A673 (cell line): Measurements from ENCODE around the gene CYB561D2. TPM values are rescaled to one million over a fixed set of nuclear protein-coding genes. Genes with fewer than 3 reads are reported as not detected.

ENCODE experiments used
- BruUV-seq: library from RNA; stranded (reverse); fragments of 400-500 nt; replicated peaks from 2 replicates; lab custom pipeline; 2021; lab: Mats Ljungman, UMichigan
- CTCF ChIA-PET: fragments of 300-600 bp; sonication (Branson Sonifier 250); formaldehyde crosslinking; loops from one replicate; lab custom pipeline; 2022; ENCODE audit warnings: antibody characterized with exemption; lab: Charles Lee
- POLR2A ChIA-PET: fragments of 300-600 bp; sonication (Branson Sonifier 250); formaldehyde crosslinking; loops from one replicate; lab custom pipeline; 2022; ENCODE audit warnings: antibody characterized with exemption; ENCODE audit not compliant: low non-redundant PET; lab: Charles Lee
- DNase-seq: peaks from one replicate; pipeline ENCODE4 v3.0.0-alpha.2; 2015; ENCODE audit warnings: low spot score
- H3K27ac ChIP-seq: fragments of 200-600 bp; sonication (generic); 2 replicates; pipeline ENCODE4 v1.5.1; 2016; ENCODE audit warnings: mixed run types, low read depth, mild to moderate bottlenecking, mixed read lengths, antibody characterized with exemption, low read length; ENCODE audit not compliant: poor library complexity, severe bottlenecking
- H3K27me3 ChIP-seq: fragments of 200-600 bp; sonication (generic); replicated peaks from 2 replicates; pipeline ENCODE4 v1.6.1; 2017; ENCODE audit warnings: mixed run types, low read depth, mild to moderate bottlenecking, mixed read lengths, antibody characterized with exemption, low read length; ENCODE audit not compliant: insufficient read depth, poor library complexity
- H3K36me3 ChIP-seq: fragments of 200-600 bp; sonication (generic); 2 replicates; pipeline ENCODE4 v1.6.1; 2016; ENCODE audit warnings: mixed run types, mild to moderate bottlenecking, mixed read lengths, antibody characterized with exemption, low read length; ENCODE audit not compliant: insufficient read depth, poor library complexity, severe bottlenecking
- H3K4me1 ChIP-seq: fragments of 200-600 bp; sonication (generic); 2 replicates; pipeline ENCODE4 v1.6.1; 2017; ENCODE audit warnings: mixed run types, mild to moderate bottlenecking, mixed read lengths, antibody characterized with exemption, low read length; ENCODE audit not compliant: insufficient read depth, poor library complexity, severe bottlenecking
- H3K4me3 ChIP-seq: fragments of 200-600 bp; sonication (generic); 2 replicates; pipeline ENCODE4 v1.5.1; 2016; ENCODE audit warnings: low read depth, mixed run types, mild to moderate bottlenecking, mixed read lengths, low read length; ENCODE audit not compliant: poor library complexity, severe bottlenecking
- H3K9me3 ChIP-seq: fragments of 200-600 bp; sonication (generic); 2 replicates; pipeline ENCODE4 v1.6.1; 2016; ENCODE audit warnings: mixed run types, low read depth, mild to moderate bottlenecking, mixed read lengths, antibody characterized with exemption, low read length; ENCODE audit not compliant: poor library complexity, severe bottlenecking
- EZH2 ChIP-seq: fragments of 200-600 bp; sonication (generic); IDR thresholded peaks from 2 replicates; pipeline ENCODE4 v1.6.1; 2017; ENCODE audit warnings: borderline replicate concordance, low read depth, mild to moderate bottlenecking, mixed read lengths, antibody characterized with exemption, low read length; ENCODE audit not compliant: poor library complexity, severe bottlenecking
- intact Hi-C: fragments of 100-400 bp; cut with micrococcal nuclease; formaldehyde crosslinking; loops from one replicate; pipeline ENCODE4 v1.10.0; 2022; ENCODE audit not compliant: unreplicated experiment
- total RNA-seq: library from RNA; stranded (reverse); gene quantifications from 2 replicates; pipeline ENCODE4 v1.2.3, GENCODE V29; 2021
- TF ChIP-seq, protein P1 (sequence below): fragments of 300-800, 200-600 bp; sonication (generic); conservative IDR thresholded peaks from 2 replicates; pipeline ENCODE4 v1.5.1; 2017; ENCODE audit warnings: low read depth, mild to moderate bottlenecking, antibody characterized with exemption, low read length, moderate library complexity, mixed read lengths

Gene CYB561D2
- total RNA-seq, 1 experiment from 2014 or later = 8.2 TPM

- ChIA-PET POLR2A (no interaction called here), CTCF (no interaction called here)
- H3K4me3 ChIP-seq = no peak overlapping the region
- H3K36me3 ChIP-seq = peaks cover 16% of the 10 kb centered on the region
- H3K27me3 ChIP-seq = no peaks in the 10 kb centered on the region
- H3K9me3 ChIP-seq = no peaks in the 10 kb centered on the region
- H3K4me1 ChIP-seq = no peaks in the 10 kb centered on the region
- intact Hi-C loops = no loop called here
- BruUV-seq = no TSS peak
- TF ChIP-seq EZH2 = no peak
- TF ChIP-seq, protein P1, sequence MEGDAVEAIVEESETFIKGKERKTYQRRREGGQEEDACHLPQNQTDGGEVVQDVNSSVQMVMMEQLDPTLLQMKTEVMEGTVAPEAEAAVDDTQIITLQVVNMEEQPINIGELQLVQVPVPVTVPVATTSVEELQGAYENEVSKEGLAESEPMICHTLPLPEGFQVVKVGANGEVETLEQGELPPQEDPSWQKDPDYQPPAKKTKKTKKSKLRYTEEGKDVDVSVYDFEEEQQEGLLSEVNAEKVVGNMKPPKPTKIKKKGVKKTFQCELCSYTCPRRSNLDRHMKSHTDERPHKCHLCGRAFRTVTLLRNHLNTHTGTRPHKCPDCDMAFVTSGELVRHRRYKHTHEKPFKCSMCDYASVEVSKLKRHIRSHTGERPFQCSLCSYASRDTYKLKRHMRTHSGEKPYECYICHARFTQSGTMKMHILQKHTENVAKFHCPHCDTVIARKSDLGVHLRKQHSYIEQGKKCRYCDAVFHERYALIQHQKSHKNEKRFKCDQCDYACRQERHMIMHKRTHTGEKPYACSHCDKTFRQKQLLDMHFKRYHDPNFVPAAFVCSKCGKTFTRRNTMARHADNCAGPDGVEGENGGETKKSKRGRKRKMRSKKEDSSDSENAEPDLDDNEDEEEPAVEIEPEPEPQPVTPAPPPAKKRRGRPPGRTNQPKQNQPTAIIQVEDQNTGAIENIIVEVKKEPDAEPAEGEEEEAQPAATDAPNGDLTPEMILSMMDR = no peak
- no peak for DNase-seq
- no peak overlapping the region for H3K27ac ChIP-seq
Observed at GRCh38 chr3:50333744-50334328, 16.8 kb upstream of the CYB561D2 start.

DNA sequence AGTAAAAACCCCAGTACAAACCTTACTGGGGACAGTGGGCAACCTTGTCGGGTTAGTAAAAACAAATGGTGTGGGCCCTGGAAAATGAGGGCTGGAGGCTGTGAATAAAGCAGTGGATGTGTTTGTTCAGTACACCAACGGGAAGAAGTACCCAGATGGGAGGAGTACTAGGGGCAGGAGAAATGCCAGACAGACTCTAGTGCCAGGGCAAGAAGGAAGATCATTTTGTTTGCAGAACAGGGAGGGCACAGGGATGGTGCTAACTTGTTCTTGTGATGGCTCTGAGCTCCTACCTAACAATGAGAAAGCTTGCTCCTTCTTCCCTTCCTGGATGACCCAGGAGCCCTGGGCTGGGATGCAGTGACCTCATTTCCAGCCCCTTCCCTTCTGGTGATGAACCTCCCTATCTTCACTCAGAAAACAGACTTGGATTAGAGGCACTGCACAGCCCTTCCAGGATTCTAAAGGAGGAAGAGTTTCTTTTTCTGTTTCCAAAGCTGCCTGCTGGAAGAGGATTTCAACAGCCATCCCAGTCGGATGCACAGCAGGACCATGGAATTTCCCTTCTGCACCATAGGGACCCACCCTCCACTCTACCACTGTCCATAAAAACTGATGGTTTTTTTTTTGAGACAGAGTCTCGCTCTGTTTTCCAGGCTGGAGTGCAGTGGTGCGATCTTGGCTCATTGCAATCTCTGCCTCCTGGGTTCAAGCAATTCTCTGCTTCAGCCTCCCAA, 16.2 kb upstream of the CYB561D2 start:
- ChIA-PET CTCF (no interaction called here), POLR2A (no interaction called here)
- Histone ChIP-seq H3K4me1 (no peaks in the 10 kb centered on the region), H3K27ac (no peak overlapping the region), H3K36me3 (peaks cover 16% of the 10 kb centered on the region), H3K4me3 (no peak overlapping the region), H3K9me3 (no peaks in the 10 kb centered on the region), H3K27me3 (no peaks in the 10 kb centered on the region)
- intact Hi-C loops = no loop called here
- BruUV-seq = no TSS peak
- TF ChIP-seq, protein P1 = no peak
- no peak for TF ChIP-seq EZH2
- no peak for DNase-seq

DNA sequence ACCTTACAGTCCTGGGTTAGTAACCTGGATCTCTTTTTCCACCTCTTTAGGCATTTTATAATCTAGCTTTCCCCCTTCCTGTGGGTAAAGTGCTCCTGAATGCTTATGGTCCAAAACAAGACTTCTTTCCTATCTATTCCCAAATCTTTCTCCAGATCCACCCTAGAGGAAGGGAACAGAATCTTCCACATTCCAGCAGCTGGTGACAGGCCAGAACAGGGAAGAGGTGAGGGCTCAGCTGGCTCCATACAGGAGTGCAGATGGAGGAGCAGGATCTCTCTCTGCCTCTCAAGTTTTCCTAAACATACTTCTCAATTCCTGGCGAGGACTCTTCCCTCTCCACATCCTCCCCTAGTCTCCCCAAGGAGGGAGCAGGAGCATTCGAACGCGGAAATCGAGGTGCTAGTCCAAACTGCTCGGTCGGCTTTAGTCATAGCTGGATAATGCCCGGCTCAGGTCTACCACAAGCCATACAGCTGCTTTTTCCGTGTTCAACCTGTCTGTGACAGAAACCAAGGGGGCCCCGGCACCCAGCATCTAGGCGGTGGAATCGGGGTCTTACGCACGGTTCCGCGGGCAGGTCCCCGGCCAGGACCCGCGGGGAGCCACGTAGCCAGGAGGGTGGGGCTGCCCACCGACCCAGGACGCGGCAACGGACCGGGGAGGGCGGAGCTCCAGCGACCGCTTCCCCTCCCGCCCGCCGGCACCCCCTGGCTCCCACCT, 14.0 kb upstream of the CYB561D2 start:
- no peaks in the 10 kb centered on the region for H3K27me3 ChIP-seq
- H3K36me3 ChIP-seq = peaks cover 5% of the 10 kb centered on the region
- CTCF ChIA-PET = interaction anchor here (0.5 to 1.5 kb wide), 3 partner anchors 8 to 1053 kb away, joined by 4 to 6 read pairs (median 4); partner anchors contain the start of gene TUSC2
- peak overlapping the region; percentile 82 for H3K4me3 ChIP-seq
- H3K27ac ChIP-seq = peak overlapping the region; percentile 90
- no peak for DNase-seq
- no peaks in the 10 kb centered on the region for H3K9me3 ChIP-seq
- no peaks in the 10 kb centered on the region for H3K4me1 ChIP-seq
- TSS peak; percentile 64 for BruUV-seq
- TF ChIP-seq, protein P1 = no peak
- no peak for TF ChIP-seq EZH2
- POLR2A ChIA-PET = interaction anchor here (1.1 kb wide), 1 partner anchor 8 kb away, joined by 4 read pairs; the partner anchor contains the start of gene TUSC2
- intact Hi-C loops = no loop called here
